Omental fat pad (tissue), 4 donors: ENCODE data around the gene PLCG1. TPM values are rescaled to one million over a fixed set of nuclear protein-coding genes. Genes with fewer than 3 reads are reported as not detected.

Experiments
- ATAC-seq: fragments of 150-250 bp; one replicate; pipeline ENCODE4 v1.9.1; 2016; ENCODE audit warnings: mild to moderate bottlenecking, moderate library complexity; ENCODE audit not compliant: low FRiP score
- DNase-seq: peaks from one replicate; pipeline ENCODE4 v3.0.0-alpha.2; 2019; ENCODE audit warnings: low spot score
- CTCF ChIP-seq, 3 donors: fragments of 450-650 bp; IDR thresholded peaks; one replicate each; pipeline ENCODE4 v1.5.1; 2016 to 2017; ENCODE audit warnings: antibody characterized with exemption in 3 of 3, mild to moderate bottlenecking in 3 of 3, moderate library complexity in 2 of 3
- total RNA-seq, 4 donors: library from RNA; depleted of rRNA; stranded (reverse); fragments of >200 nt; gene quantifications; one replicate each; pipeline ENCODE4 v1.1.0, GENCODE V29; 2016

The PLCG1 gene
- total RNA-seq, 4 donors from 2014 or later = 43.9 to 189 (median 63.1) TPM

- no peak for DNase-seq
- no peak for TF ChIP-seq CTCF (IDR thresholded peaks at IDR 0.05)
- peak; percentile 18 for ATAC-seq
These were observed 35.2 kb downstream of the PLCG1 start for GRCh38 chr20:41172296-41173140.

GRCh38 chr20:41173161-41173721 lies 35.9 kb downstream of the PLCG1 start:
- peak; percentile 79 for DNase-seq
- ATAC-seq = peak; percentile 82
- TF ChIP-seq CTCF (IDR thresholded peaks at IDR 0.05) = peak in 2 of 3 donors; percentile 35 to 84

- DNase-seq (no peak), ATAC-seq (no peak)
- no peak for TF ChIP-seq CTCF (IDR thresholded peaks at IDR 0.05)
These were observed 36.5 kb downstream of the PLCG1 start for GRCh38 chr20:41173791-41174341.

- TF ChIP-seq CTCF (IDR thresholded peaks at IDR 0.05) = no peak
- DNase-seq = no peak
These were observed 37.0 kb downstream of the PLCG1 start for GRCh38 chr20:41174373-41174772.

DNA sequence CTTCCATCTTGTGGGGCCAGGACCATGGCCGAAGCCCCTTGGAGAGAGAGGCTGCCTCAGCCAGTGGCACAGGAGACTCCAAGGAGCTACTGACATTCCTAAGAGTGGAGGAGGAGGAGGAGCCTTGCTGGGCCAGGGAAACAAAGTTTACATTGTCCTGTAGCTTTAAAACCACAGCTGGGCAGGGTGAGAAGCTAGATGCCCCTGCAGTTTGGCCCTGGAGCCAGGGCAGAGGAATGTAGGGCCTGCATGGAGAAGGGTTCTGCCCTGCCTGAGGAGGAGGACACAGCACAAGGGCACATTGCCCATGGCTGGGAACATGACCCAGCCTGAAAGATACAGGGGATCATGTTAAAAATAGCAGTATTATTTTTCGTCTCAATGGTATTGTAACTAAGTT lies 37.4 kb downstream of the PLCG1 start:
- no peak for ATAC-seq
- no peak for TF ChIP-seq CTCF (IDR thresholded peaks at IDR 0.05)
- DNase-seq = no peak

More at GRCh38 chr20:41174373-41174772, 37.0 kb downstream of the PLCG1 start:
- ATAC-seq = no peak

- no peak for ATAC-seq
- TF ChIP-seq CTCF (IDR thresholded peaks at IDR 0.05) = no peak
- no peak for DNase-seq
These were observed 37.9 kb downstream of the PLCG1 start for GRCh38 chr20:41175201-41175651.
